Central memory CD4-positive, alpha-beta T cell (primary cell): ENCODE data around the gene ZNF467.

Experiments
- DNase-seq: peaks from one replicate; pipeline ENCODE4 v3.0.0; 2022

ZNF467 gene

GRCh38 chr7:149725916-149726315 lies 47.5 kb downstream of the ZNF467 start:
- DNase-seq: no peak

- DNase-seq: no peak
Measured at GRCh38 chr7:149725426-149725821, 48.0 kb downstream of the ZNF467 start.

- no peak for DNase-seq
Measured at GRCh38 chr7:149724661-149725425, 48.5 kb downstream of the ZNF467 start.

- no peak for DNase-seq
Measured at GRCh38 chr7:149723795-149724495, 49.4 kb downstream of the ZNF467 start.

- no peak for DNase-seq
Measured at GRCh38 chr7:149723082-149723767, 50.2 kb downstream of the ZNF467 start.

- no peak for DNase-seq
Measured at GRCh38 chr7:149722356-149722957, 50.9 kb downstream of the ZNF467 start.

GRCh38 chr7:149721084-149721601 lies 52.2 kb downstream of the ZNF467 start:
- DNase-seq: no peak

GRCh38 chr7:149720372-149721083 lies 52.9 kb downstream of the ZNF467 start:
- DNase-seq: no peak

GRCh38 chr7:149719912-149720335 lies 53.5 kb downstream of the ZNF467 start:
- no peak for DNase-seq

- no peak for DNase-seq
Measured at GRCh38 chr7:149719050-149719899, 54.1 kb downstream of the ZNF467 start.

- DNase-seq: no peak
Measured at GRCh38 chr7:149718730-149719049, 54.7 kb downstream of the ZNF467 start.

- DNase-seq: no peak
Measured at GRCh38 chr7:149717481-149717880, 55.9 kb downstream of the ZNF467 start.

GRCh38 chr7:149716932-149717307 lies 56.5 kb downstream of the ZNF467 start:
- no peak for DNase-seq

GRCh38 chr7:149716007-149716931 lies 57.1 kb downstream of the ZNF467 start:
- DNase-seq: no peak

- no peak for DNase-seq
Measured at GRCh38 chr7:149715476-149715875, 57.9 kb downstream of the ZNF467 start.

GRCh38 chr7:149714910-149715471 lies 58.4 kb downstream of the ZNF467 start:
- DNase-seq: peak; percentile 53
